A673 (cell line): ENCODE results near the gene TNFSF11.

ENCODE experiments used
- EZH2 ChIP-seq: fragments of 200-600 bp; sonication (generic); IDR thresholded peaks from 2 replicates; pipeline ENCODE4 v1.6.1; 2017; ENCODE audit warnings: borderline replicate concordance, low read depth, mild to moderate bottlenecking, mixed read lengths, antibody characterized with exemption, low read length; ENCODE audit not compliant: poor library complexity, severe bottlenecking
- TF ChIP-seq, protein P1 (sequence below): fragments of 300-800, 200-600 bp; sonication (generic); conservative IDR thresholded peaks from 2 replicates; pipeline ENCODE4 v1.5.1; 2017; ENCODE audit warnings: low read depth, mild to moderate bottlenecking, antibody characterized with exemption, low read length, moderate library complexity, mixed read lengths

- TF ChIP-seq, protein P1, sequence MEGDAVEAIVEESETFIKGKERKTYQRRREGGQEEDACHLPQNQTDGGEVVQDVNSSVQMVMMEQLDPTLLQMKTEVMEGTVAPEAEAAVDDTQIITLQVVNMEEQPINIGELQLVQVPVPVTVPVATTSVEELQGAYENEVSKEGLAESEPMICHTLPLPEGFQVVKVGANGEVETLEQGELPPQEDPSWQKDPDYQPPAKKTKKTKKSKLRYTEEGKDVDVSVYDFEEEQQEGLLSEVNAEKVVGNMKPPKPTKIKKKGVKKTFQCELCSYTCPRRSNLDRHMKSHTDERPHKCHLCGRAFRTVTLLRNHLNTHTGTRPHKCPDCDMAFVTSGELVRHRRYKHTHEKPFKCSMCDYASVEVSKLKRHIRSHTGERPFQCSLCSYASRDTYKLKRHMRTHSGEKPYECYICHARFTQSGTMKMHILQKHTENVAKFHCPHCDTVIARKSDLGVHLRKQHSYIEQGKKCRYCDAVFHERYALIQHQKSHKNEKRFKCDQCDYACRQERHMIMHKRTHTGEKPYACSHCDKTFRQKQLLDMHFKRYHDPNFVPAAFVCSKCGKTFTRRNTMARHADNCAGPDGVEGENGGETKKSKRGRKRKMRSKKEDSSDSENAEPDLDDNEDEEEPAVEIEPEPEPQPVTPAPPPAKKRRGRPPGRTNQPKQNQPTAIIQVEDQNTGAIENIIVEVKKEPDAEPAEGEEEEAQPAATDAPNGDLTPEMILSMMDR = no peak
- TF ChIP-seq EZH2 = no peak
These were observed 40.7 kb upstream of the TNFSF11 start for GRCh38 chr13:42533336-42533591.
